Stomach (tissue), 9 donors: ENCODE data around the gene ZMYND10. TPM values are rescaled to one million over a fixed set of nuclear protein-coding genes. Genes with fewer than 3 reads are reported as not detected.
A peak's percentile ranks its signal among the peaks of the same experiment; 100 is the strongest.

Source experiments
- DNase-seq, 2 donors: peaks; one replicate each; pipeline versions ENCODE4 v3.0.0 to v3.0.0-alpha.2; 2013 to 2019
- H3K27ac ChIP-seq, 5 donors: fragments of 200-600 bp in 4 of 5; sonication (generic) in 4 of 5; one replicate each; pipeline ENCODE4 v1.5.1; 2013 to 2019; ENCODE audit warnings: mild to moderate bottlenecking in 1 of 5, moderate library complexity in 1 of 5
- H3K27me3 ChIP-seq, 3 donors: fragments of 200-600 bp; sonication (generic); one replicate each; pipeline ENCODE4 v1.5.1; 2017 to 2019; ENCODE audit warnings: mixed run types in 1 of 3
- H3K36me3 ChIP-seq, 4 donors: fragments of 200-600 bp; sonication (generic); 1 replicate in 3 of 4; 2 replicates in 1 of 4; pipeline ENCODE4 v1.5.1; 2016 to 2019
- H3K4me1 ChIP-seq, 4 donors: fragments of 200-600 bp; sonication (generic); one replicate each; pipeline ENCODE4 v1.5.1; 2016 to 2019
- H3K4me3 ChIP-seq, 4 donors: fragments of 200-600 bp; sonication (generic) in 3 of 4; one replicate each; pipeline ENCODE4 v1.5.1; 2016 to 2019; ENCODE audit warnings: mild to moderate bottlenecking in 1 of 4
- H3K9me3 ChIP-seq, 4 donors: fragments of 200-600 bp; sonication (generic); one replicate each; pipeline ENCODE4 v1.5.1; 2016 to 2019
- CTCF ChIP-seq, 7 experiments: fragments of 450-650 bp in 4 of 7; fragments of 200-600 bp in 3 of 7; sonication (generic) in 3 of 7; IDR thresholded peaks; one replicate each; pipeline ENCODE4 v1.5.1; 2016 to 2019; ENCODE audit warnings: antibody characterized with exemption in 7 of 7, control low read depth in 2 of 7, mild to moderate bottlenecking in 1 of 7
- EP300 ChIP-seq: sonication (generic); formaldehyde crosslinking; IDR thresholded peaks from one replicate; pipeline ENCODE4 v1.6.1; 2017; ENCODE audit warnings: antibody characterized with exemption
- POLR2A ChIP-seq, 4 donors: fragments of 450-650 bp; IDR thresholded peaks; one replicate each; pipeline ENCODE4 v1.6.1; 2016; ENCODE audit warnings: antibody characterized with exemption in 4 of 4, control low read depth in 2 of 4, mild to moderate bottlenecking in 1 of 4, moderate library complexity in 1 of 4
- POLR2AphosphoS5 ChIP-seq, 3 donors: sonication (generic); formaldehyde crosslinking; IDR thresholded peaks; one replicate each; pipeline ENCODE4 v1.6.1; 2016; ENCODE audit warnings: antibody characterized with exemption in 3 of 3
- WGBS, 5 donors: extraction: QIAGEN DNeasy Blood & Tissue Kit in 3 of 5; methylation state at CpG; one replicate each; pipeline versions ENCODE4 v1.1.5 to v1.1.7; 2013 to 2018; 5-methylcytosine and 5-hydroxymethylcytosine counted together
- intact Hi-C: fragments of 100-400 bp; cut with DNase I; formaldehyde crosslinking; loops from one replicate; pipeline ENCODE4 v1.15.1; 2023; ENCODE audit warnings: low total_unique reads
- polyA plus RNA-seq, 3 donors: library from polyadenylated mRNA; stranded (reverse); fragments of 200-250 nt; gene quantifications; one replicate each; pipeline ENCODE4 v1.2.3, GENCODE V29; 2013
- total RNA-seq, 5 donors: library from RNA; depleted of rRNA; stranded (reverse); fragments of >200 nt; gene quantifications; one replicate each; pipeline versions ENCODE4 v1.1.0 to v1.2.3, GENCODE V29; 2014 to 2016
- donor health status: healthy with polysubstance abuse.
- donor health status: Bipolar disorder and iron deficiency.
- donor health status: healthy.

ZMYND10 gene
- total and polyA plus RNA-seq, 8 donors, result 0.87 to 61.4 (median 0.92) TPM; not detected in 1

- H3K27ac ChIP-seq, result peak overlapping the region in 4 of 5 donors; percentile 96 to 99 (median 96)
- peak overlapping the region; percentile 50 to 52 (median 52) for H3K4me3 ChIP-seq
- no peak for DNase-seq
- no peaks in the 10 kb centered on the region for H3K36me3 ChIP-seq
- no peaks in the 10 kb centered on the region for H3K27me3 ChIP-seq
- intact Hi-C loops, result no loop called here
- peaks cover 50 to 68% (median 63%) of the 10 kb centered on the region in 4 donors for H3K4me1 ChIP-seq
- no peaks in the 10 kb centered on the region for H3K9me3 ChIP-seq
- TF ChIP-seq POLR2AphosphoS5 (IDR thresholded peaks at IDR 0.05) (no peak), POLR2A (IDR thresholded peaks at IDR 0.05) (no peak), CTCF (IDR thresholded peaks at IDR 0.05) (no peak), EP300 (no peak)
- 66 to 79% (median 77%) methylated on average over 14 of the region's 14 CpGs for WGBS, 5 donors
These were observed 5.9 kb downstream of the ZMYND10 start for GRCh38 chr3:50339485-50340146.

- intact Hi-C loops, result no loop called here
- no peaks in the 10 kb centered on the region for H3K36me3 ChIP-seq
- no peaks in the 10 kb centered on the region for H3K27me3 ChIP-seq
- H3K4me1 ChIP-seq, result peaks cover 57 to 75% (median 69%) of the 10 kb centered on the region in 4 donors
- DNase-seq, result no peak
- peak overlapping the region in 2 of 4 donors; percentile 63 to 72 for H3K4me3 ChIP-seq
- TF ChIP-seq EP300 (no peak), CTCF (IDR thresholded peaks at IDR 0.05) (no peak), POLR2AphosphoS5 (IDR thresholded peaks at IDR 0.05) (no peak), POLR2A (IDR thresholded peaks at IDR 0.05) (no peak)
- H3K27ac ChIP-seq, result peak overlapping the region; percentile 26 to 99 (median 96)
- no peaks in the 10 kb centered on the region for H3K9me3 ChIP-seq
- 55 to 69% (median 60%) methylated on average over 5 of the region's 5 CpGs for WGBS, 5 donors
These were observed 6.6 kb downstream of the ZMYND10 start for GRCh38 chr3:50338965-50339364.

- DNase-seq, result peak; percentile 100
- H3K4me1 ChIP-seq, result peaks cover 66 to 88% (median 80%) of the 10 kb centered on the region in 4 donors
- no peaks in the 10 kb centered on the region for H3K9me3 ChIP-seq
- TF ChIP-seq POLR2AphosphoS5 (IDR thresholded peaks at IDR 0.05), result peak; percentile 97 to 99 (median 99)
- peak in 2 of 4 donors; percentile 81 to 89 for TF ChIP-seq POLR2A (IDR thresholded peaks at IDR 0.05)
- TF ChIP-seq EP300, result peak; percentile 10
- no peak for TF ChIP-seq CTCF (IDR thresholded peaks at IDR 0.05)
- 0 to 2% (median 1%) methylated on average over 29 to 79 of the region's 79 CpGs for WGBS, 5 donors
- no peaks in the 10 kb centered on the region for H3K27me3 ChIP-seq
- H3K4me3 ChIP-seq, result peak overlapping the region; percentile 63 to 92 (median 68)
- peak overlapping the region; percentile 96 to 99 (median 96) for H3K27ac ChIP-seq
- intact Hi-C loops, result no loop called here
- peaks cover 2 to 12% (median 3%) of the 10 kb centered on the region in 4 donors for H3K36me3 ChIP-seq
These were observed 8.2 kb downstream of the ZMYND10 start for GRCh38 chr3:50337175-50337861.

- Histone ChIP-seq H3K36me3 (peaks cover 9 to 19% (median 10%) of the 10 kb centered on the region in 4 donors), H3K4me3 (peak overlapping the region; percentile 63 to 92 (median 68)), H3K9me3 (no peaks in the 10 kb centered on the region), H3K27ac (peak overlapping the region; percentile 96 to 99 (median 96)), H3K4me1 (peaks cover 65 to 88% (median 77%) of the 10 kb centered on the region in 4 donors), H3K27me3 (no peaks in the 10 kb centered on the region)
- peak in 1 of 2 donors; percentile 44 for DNase-seq
- intact Hi-C loops, result no loop called here
- 0 to 2% (median 1%) methylated on average over 11 to 31 of the region's 31 CpGs for WGBS, 5 donors
- no peak for TF ChIP-seq EP300
- TF ChIP-seq POLR2AphosphoS5 (IDR thresholded peaks at IDR 0.05), result no peak
- no peak for TF ChIP-seq POLR2A (IDR thresholded peaks at IDR 0.05)
- TF ChIP-seq CTCF (IDR thresholded peaks at IDR 0.05), result no peak
These were observed 8.9 kb downstream of the ZMYND10 start for GRCh38 chr3:50336452-50337174.
